ENCODE measurements around the gene STAT2. TPM values are rescaled to one million over a fixed set of nuclear protein-coding genes. Genes with fewer than 3 reads are reported as not detected.

The STAT2 gene
- total RNA-seq, 6 experiments from 2014 or later: 82.8 to 182 (median 108) TPM

DNA sequence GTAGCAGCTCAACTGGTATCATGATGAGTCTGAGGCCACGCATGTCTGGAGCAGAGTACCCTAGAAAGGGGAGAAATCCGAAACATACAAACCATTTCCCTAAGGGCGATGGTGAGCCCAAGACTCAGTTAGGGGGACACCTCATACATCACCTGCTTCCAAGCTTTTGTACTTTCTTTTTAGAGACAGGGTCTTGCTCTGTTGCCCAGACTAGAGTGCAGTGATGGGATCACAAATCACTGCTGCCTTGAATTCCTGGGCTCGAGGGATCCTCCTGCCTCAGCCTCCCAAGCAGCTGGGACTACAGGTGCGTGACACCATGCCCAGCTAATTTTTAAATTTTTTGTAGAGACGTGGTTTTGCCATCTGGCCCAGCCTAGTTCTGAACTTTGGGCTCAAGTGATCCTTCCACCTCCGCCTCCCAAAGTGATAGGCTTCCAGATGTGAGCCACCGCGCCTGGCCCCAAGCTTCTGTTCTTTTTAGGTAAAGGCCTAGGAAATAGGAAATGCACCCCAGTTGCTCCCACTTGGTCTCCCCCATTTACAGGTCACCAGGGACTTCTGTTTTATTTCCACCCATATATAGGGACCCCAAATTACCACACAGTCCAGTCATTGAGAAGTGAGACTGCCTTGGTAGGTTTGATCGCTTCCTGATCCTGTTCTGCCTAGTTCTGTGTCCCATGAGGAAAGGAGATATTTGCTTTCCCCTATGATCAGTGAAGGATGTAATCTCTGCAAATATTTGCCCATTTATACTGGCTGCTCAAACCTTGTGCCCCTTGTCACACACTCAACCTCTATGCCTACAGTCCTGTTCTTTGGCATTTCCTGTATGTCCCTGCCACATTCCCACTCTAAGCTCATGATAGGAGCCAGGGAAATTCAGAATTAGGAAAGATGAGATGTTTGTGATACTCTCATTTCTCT is 2.5 kb upstream of the STAT2 start, which contains the start of gene APOF:
APOF (minus strand) TSS at position 728 of the 930 bp plus-strand sequence; CDS start at position 616, 112 bp downstream.
- TF ChIP-seq POLR2A (IDR thresholded peaks at IDR 0.05): peak; percentile 95
- no peak for TF ChIP-seq CTCF (IDR thresholded peaks at IDR 0.05)
- WGBS (ENCODE audit: insufficient coverage, low coverage, low lambda C conversion rate, missing lambda C conversion rate): 28% methylated on average over 10 of the region's 10 CpGs
- intact Hi-C loops (cut with DNase I): no loop called here
- peaks cover 0 to 49% (median 17%) of the 10 kb centered on the region in 4 donors for H3K4me1 ChIP-seq
- H3K27ac ChIP-seq: peak within 1 kb of the TSS; percentile 94 to 97 (median 95)
- H3K9me3 ChIP-seq: no peaks in the 10 kb centered on the region
- DNase-seq: peak in 1 of 3 donors; percentile 62
- no peaks in the 10 kb centered on the region for H3K27me3 ChIP-seq
- peak; percentile 33 to 54 (median 36) for ATAC-seq
- H3K36me3 ChIP-seq: no peaks in the 10 kb centered on the region
- peak within 1 kb of the TSS; percentile 55 to 74 (median 65) for H3K4me3 ChIP-seq

DNA sequence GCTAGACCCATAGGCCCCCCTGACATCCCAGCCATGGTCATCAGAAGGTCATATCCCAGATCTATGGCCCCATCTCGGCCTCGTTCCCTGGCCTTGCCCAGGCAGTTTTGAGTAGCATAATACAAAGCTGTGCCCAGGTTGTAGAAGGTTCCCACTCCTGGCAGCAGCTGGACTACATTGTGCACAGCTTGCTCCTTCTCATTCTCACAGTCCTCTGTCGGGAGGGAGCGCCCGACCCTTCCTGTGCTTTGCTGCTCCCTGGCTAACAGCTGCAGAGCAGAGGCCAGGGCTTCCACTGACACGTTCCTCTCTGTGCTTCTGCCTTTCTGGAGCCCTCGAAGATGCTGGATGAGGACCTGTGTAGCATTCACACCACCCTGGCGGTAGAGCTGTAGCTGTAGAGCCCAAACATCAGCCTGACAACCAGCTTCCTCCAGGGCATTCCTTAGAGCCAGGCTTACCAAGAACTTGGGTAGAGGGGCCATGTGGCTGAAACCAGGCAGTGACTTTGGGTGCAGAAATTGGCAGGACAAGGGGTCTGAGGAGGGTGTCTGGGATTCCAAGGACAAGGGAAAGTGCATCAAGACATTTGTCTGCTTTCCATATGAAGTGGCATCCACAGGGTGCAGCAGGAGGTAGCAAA is 1.7 kb upstream of the STAT2 start:
- TF ChIP-seq CTCF (IDR thresholded peaks at IDR 0.05) (no peak), POLR2A (IDR thresholded peaks at IDR 0.05) (no peak)
- H3K27me3 ChIP-seq: no peaks in the 10 kb centered on the region
- no peaks in the 10 kb centered on the region for H3K9me3 ChIP-seq
- peaks cover 0 to 51% (median 17%) of the 10 kb centered on the region in 4 donors for H3K4me1 ChIP-seq
- intact Hi-C loops (cut with DNase I): no loop called here
- peak overlapping the region; percentile 55 to 74 (median 65) for H3K4me3 ChIP-seq
- WGBS (ENCODE audit: insufficient coverage, low coverage, low lambda C conversion rate, missing lambda C conversion rate): 38% methylated on average over 3 of the region's 8 CpGs
- peaks cover 0 to 2% (median 0%) of the 10 kb centered on the region in 4 donors for H3K36me3 ChIP-seq
- H3K27ac ChIP-seq: peak overlapping the region; percentile 94 to 97 (median 95)
- peak in 2 of 3 donors; percentile 43 to 67 for DNase-seq
- peak in 2 of 4 donors; percentile 4 to 9 for ATAC-seq

DNA sequence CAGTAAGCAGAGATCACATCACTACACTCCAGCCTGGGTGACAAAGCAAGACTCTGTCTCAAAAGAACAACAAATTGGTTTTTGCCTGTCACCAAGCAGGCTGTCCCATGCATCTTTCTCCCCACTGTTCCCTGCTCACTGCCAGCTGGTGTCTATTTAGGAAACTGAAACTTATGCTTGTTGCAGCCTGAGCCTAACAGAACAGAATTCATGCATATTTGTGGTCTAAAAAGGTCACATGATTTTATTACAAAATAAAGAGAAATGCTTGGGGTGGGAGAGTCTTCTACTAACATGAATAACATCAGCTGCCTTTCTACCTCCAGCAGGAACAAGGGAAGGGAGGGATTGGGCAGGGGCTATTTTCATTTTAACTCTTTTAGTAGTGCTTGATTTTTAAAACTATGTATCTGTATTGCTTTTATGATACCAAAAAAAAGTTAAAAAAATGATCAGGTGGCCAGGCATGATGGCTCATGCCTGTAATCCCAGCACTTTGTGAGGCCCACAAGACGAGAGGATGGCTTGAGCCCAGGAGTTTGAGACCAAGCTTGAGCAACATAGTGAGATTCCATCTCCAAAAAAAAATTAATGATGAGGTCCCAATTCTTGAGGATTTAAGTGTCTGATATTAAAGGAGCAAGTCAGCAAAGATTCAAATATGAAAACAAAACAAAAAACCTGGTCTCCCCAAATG is 923 bp downstream of the STAT2 start:
- peak overlapping the region; percentile 67 to 77 (median 76) for H3K27ac ChIP-seq
- WGBS (ENCODE audit: insufficient coverage, low coverage, low lambda C conversion rate, missing lambda C conversion rate): 0% methylated on average over 1 of the region's 1 CpG
- no peak for ATAC-seq
- no peak for DNase-seq
- peaks cover 0 to 36% (median 10%) of the 10 kb centered on the region in 4 donors for H3K4me1 ChIP-seq
- intact Hi-C loops (cut with DNase I): loop anchor here (10.0 kb wide), 1 partner anchor 96 kb away; the partner anchor contains the start of gene MIP (in 2 of the 2)
- H3K4me3 ChIP-seq: peak overlapping the region; percentile 57 to 77 (median 70)
- TF ChIP-seq POLR2A (IDR thresholded peaks at IDR 0.05): peak; percentile 18
- no peak for TF ChIP-seq CTCF (IDR thresholded peaks at IDR 0.05)
- no peaks in the 10 kb centered on the region for H3K9me3 ChIP-seq
- H3K36me3 ChIP-seq: peaks cover 0 to 28% (median 18%) of the 10 kb centered on the region in 4 donors
- H3K27me3 ChIP-seq: no peaks in the 10 kb centered on the region

GRCh38 chr12:56351325-56351724 is 8.6 kb downstream of the STAT2 start:
- H3K27me3 ChIP-seq: no peaks in the 10 kb centered on the region
- ATAC-seq: no peak
- H3K36me3 ChIP-seq: peaks cover 23 to 98% (median 67%) of the 10 kb centered on the region in 4 donors
- H3K4me3 ChIP-seq: no peak overlapping the region
- intact Hi-C loops (cut with DNase I): loop anchor here (10.0 kb wide), 1 partner anchor 103 kb away; the partner anchor contains the start of gene MIP (in 2 of the 2)
- H3K4me1 ChIP-seq: peaks cover 0 to 4% (median 0%) of the 10 kb centered on the region in 4 donors
- no peak overlapping the region for H3K27ac ChIP-seq
- DNase-seq: no peak
- TF ChIP-seq CTCF (IDR thresholded peaks at IDR 0.05) (no peak), POLR2A (IDR thresholded peaks at IDR 0.05) (no peak)
- no CpG with 5 or more reads among the region's 2 CpGs for WGBS (ENCODE audit: insufficient coverage, low coverage, low lambda C conversion rate, missing lambda C conversion rate)
- no peaks in the 10 kb centered on the region for H3K9me3 ChIP-seq

Measured in right lobe of liver (tissue), 6 donors.